ENCODE measurements around the gene KIF26B. TPM values are rescaled to one million over a fixed set of nuclear protein-coding genes. Genes with fewer than 3 reads are reported as not detected.

KIF26B gene
- polyA plus RNA-seq, 2 donors, result 0.04 to 0.12 TPM

DNA sequence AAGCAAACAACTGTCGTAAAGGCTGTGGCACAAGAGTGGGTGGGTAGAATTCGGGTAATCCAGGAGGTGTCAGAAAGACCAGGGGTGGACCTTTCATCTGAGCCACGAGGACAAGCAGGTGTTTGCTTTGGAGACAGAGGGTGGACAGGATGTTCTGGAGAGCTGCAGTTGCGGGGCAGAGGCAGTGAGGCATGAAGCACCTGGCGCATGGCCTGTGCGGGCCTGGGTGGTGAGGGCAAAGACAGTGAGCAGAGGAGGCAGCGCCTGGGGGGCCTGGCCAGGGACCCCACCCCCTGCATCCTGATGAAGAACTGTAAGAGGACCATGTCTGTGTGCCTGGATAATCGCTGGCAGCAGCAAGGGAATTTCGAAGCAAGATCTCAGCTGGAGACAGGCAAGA, 24.9 kb downstream of the KIF26B start:
- Histone ChIP-seq H3K36me3 (ENCODE audit: control insufficient read depth in 2 of 2, insufficient read depth in 2 of 2, low read length in 1 of 2) (no peaks in the 10 kb centered on the region), H3K9me3 (ENCODE audit: control insufficient read depth in 2 of 2, insufficient read depth in 1 of 2, low read depth in 1 of 2, low read length in 1 of 2) (no peaks in the 10 kb centered on the region), H3K27me3 (ENCODE audit: control insufficient read depth in 1 of 2, insufficient read depth in 2 of 2, low read length in 2 of 2) (no peaks in the 10 kb centered on the region), H3K4me3 (ENCODE audit: low read depth in 1 of 2, low read length in 2 of 2) (no peak overlapping the region), H3K27ac (ENCODE audit: low read depth in 2 of 2, low read length in 1 of 2) (no peak overlapping the region), H3K4me1 (ENCODE audit: control insufficient read depth in 2 of 2, insufficient read depth in 2 of 2, low read length in 1 of 2) (no peaks in the 10 kb centered on the region)
- 62 to 65% methylated on average over 9 of the region's 9 CpGs for WGBS, 2 donors

DNA sequence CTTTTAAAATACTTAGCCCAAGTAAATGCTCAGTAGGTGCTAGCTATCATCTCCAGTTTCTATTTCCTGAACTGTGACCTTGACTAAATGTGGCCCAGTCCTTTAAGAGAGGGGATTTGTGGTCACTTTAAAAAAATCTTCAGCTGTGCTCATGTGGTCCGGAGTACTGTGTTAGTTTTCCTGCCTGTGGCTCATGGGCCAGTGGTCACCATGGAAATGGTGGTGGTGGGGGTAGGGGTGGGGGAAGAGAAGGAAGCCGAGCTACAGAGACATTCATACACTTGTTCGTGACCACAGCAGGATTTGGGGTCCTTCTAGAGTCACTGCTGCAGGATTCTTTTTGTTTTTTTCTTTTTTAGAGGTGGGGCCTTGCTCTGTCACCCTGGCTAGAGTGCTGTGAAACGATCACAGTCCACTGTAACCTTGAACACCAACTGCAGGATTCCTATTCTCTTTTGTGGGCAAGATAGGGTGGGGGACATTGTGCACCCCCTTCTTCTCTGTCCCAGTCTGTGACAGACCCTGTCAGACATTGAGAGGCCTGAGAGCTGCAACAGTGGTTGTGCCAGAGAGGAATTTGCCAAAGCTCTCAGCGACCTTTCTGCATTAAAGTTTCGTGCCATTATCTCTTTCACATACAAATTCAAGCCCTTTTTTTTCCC, 25.8 kb downstream of the KIF26B start:
- Histone ChIP-seq H3K9me3 (ENCODE audit: control insufficient read depth in 2 of 2, insufficient read depth in 1 of 2, low read depth in 1 of 2, low read length in 1 of 2) (no peaks in the 10 kb centered on the region), H3K36me3 (ENCODE audit: control insufficient read depth in 2 of 2, insufficient read depth in 2 of 2, low read length in 1 of 2) (no peaks in the 10 kb centered on the region), H3K4me3 (ENCODE audit: low read depth in 1 of 2, low read length in 2 of 2) (no peak overlapping the region), H3K27me3 (ENCODE audit: control insufficient read depth in 1 of 2, insufficient read depth in 2 of 2, low read length in 2 of 2) (no peaks in the 10 kb centered on the region), H3K27ac (ENCODE audit: low read depth in 2 of 2, low read length in 1 of 2) (no peak overlapping the region), H3K4me1 (ENCODE audit: control insufficient read depth in 2 of 2, insufficient read depth in 2 of 2, low read length in 1 of 2) (no peaks in the 10 kb centered on the region)
- WGBS, 2 donors, result 59 to 61% methylated on average over 6 of the region's 6 CpGs

DNA sequence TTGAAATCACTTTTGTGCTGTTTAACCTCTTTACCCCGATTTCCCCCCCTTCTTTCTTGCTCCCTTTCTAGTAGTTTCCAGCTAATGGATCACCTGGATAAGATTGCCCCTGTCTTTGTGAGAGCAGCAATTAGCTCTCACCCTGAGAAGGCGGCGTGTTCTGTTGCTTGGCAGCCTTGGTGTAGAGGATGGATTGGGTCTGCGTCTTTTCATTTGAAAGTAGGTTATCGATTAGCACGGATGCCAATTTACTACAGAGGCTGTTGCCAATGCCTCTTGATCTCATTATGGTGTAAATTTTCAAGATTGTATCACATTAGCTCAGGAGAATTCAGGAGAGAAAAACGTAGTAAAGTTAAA, 26.4 kb downstream of the KIF26B start:
- WGBS, 2 donors, result 71 to 80% methylated on average over 7 of the region's 7 CpGs
- Histone ChIP-seq H3K4me3 (ENCODE audit: low read depth in 1 of 2, low read length in 2 of 2) (no peak overlapping the region), H3K9me3 (ENCODE audit: control insufficient read depth in 2 of 2, insufficient read depth in 1 of 2, low read depth in 1 of 2, low read length in 1 of 2) (no peaks in the 10 kb centered on the region), H3K27ac (ENCODE audit: low read depth in 2 of 2, low read length in 1 of 2) (no peak overlapping the region), H3K36me3 (ENCODE audit: control insufficient read depth in 2 of 2, insufficient read depth in 2 of 2, low read length in 1 of 2) (no peaks in the 10 kb centered on the region), H3K4me1 (ENCODE audit: control insufficient read depth in 2 of 2, insufficient read depth in 2 of 2, low read length in 1 of 2) (no peaks in the 10 kb centered on the region), H3K27me3 (ENCODE audit: control insufficient read depth in 1 of 2, insufficient read depth in 2 of 2, low read length in 2 of 2) (no peaks in the 10 kb centered on the region)

DNA sequence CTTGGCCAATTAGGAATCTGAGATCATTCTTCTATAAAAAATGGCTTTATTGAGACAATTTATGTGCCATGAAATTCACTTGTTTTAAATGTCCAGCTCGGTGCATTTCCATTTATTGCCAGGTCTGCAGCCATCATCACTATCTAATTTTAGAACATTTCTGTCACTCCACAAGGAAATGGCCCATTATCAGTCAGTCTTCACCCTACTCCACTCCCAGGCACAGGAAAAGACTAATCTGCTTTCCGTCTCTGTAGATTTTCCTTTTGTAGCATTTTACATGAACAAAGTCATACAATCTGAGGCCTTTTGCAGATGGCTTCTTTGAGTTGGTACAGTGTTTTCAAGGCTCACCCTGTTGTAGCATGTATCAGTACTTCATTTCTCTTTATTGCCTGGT, 27.2 kb downstream of the KIF26B start:
- Histone ChIP-seq H3K27ac (ENCODE audit: low read depth in 2 of 2, low read length in 1 of 2) (no peak overlapping the region), H3K4me3 (ENCODE audit: low read depth in 1 of 2, low read length in 2 of 2) (no peak overlapping the region), H3K27me3 (ENCODE audit: control insufficient read depth in 1 of 2, insufficient read depth in 2 of 2, low read length in 2 of 2) (no peaks in the 10 kb centered on the region), H3K4me1 (ENCODE audit: control insufficient read depth in 2 of 2, insufficient read depth in 2 of 2, low read length in 1 of 2) (no peaks in the 10 kb centered on the region), H3K9me3 (ENCODE audit: control insufficient read depth in 2 of 2, insufficient read depth in 1 of 2, low read depth in 1 of 2, low read length in 1 of 2) (no peaks in the 10 kb centered on the region), H3K36me3 (ENCODE audit: control insufficient read depth in 2 of 2, insufficient read depth in 2 of 2, low read length in 1 of 2) (no peaks in the 10 kb centered on the region)
- WGBS, 2 donors, result 86 to 90% methylated on average over 2 of the region's 2 CpGs

DNA sequence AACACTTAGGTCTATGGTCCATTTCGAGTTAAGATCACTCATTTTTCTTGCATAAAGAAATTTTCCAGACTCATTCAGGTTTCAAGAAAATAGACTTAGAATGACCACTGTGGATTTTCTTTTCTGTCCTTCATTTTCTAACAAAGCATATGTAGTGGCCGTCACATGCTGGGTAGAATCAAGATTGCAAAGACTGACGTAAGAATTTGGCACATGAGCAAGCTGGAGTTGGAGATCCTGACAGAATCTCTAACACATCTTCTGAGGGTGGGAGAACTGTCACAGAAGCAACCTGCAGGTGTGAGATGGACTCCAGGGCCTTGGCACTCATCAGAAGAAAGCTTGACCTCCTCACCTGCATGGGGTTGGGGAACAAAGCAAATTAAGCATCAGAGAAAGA, 28.6 kb downstream of the KIF26B start:
- Histone ChIP-seq H3K4me1 (ENCODE audit: control insufficient read depth in 2 of 2, insufficient read depth in 2 of 2, low read length in 1 of 2) (no peaks in the 10 kb centered on the region), H3K27me3 (ENCODE audit: control insufficient read depth in 1 of 2, insufficient read depth in 2 of 2, low read length in 2 of 2) (no peaks in the 10 kb centered on the region), H3K4me3 (ENCODE audit: low read depth in 1 of 2, low read length in 2 of 2) (no peak overlapping the region), H3K9me3 (ENCODE audit: control insufficient read depth in 2 of 2, insufficient read depth in 1 of 2, low read depth in 1 of 2, low read length in 1 of 2) (no peaks in the 10 kb centered on the region), H3K36me3 (ENCODE audit: control insufficient read depth in 2 of 2, insufficient read depth in 2 of 2, low read length in 1 of 2) (no peaks in the 10 kb centered on the region), H3K27ac (ENCODE audit: low read depth in 2 of 2, low read length in 1 of 2) (no peak overlapping the region)
- 64 to 74% methylated on average over 3 of the region's 3 CpGs for WGBS, 2 donors

DNA sequence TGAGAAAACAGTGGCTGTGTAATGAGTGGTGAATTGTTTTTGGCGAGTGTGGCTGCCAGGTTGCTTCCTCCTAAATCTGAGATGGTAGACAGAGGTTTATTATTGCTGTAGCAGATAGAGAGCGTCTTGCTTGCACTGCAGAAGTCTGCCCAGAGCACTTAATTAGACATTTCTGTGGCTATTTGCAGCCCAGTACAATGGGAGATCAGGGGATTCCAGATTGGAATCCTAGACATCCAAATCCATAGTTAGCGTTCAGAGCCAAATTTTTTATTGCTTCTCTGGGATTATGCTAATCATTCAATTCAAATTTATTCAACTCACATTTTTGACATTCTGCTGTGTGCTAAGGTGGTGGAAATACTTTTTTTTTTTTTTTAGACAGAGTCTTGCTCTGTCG, 30.0 kb downstream of the KIF26B start:
- H3K4me1 ChIP-seq (ENCODE audit: control insufficient read depth in 2 of 2, insufficient read depth in 2 of 2, low read length in 1 of 2), result no peaks in the 10 kb centered on the region
- WGBS, 2 donors, result 78 to 83% methylated on average over 4 of the region's 4 CpGs
- H3K9me3 ChIP-seq (ENCODE audit: control insufficient read depth in 2 of 2, insufficient read depth in 1 of 2, low read depth in 1 of 2, low read length in 1 of 2), result no peaks in the 10 kb centered on the region
- no peak overlapping the region for H3K27ac ChIP-seq (ENCODE audit: low read depth in 2 of 2, low read length in 1 of 2)
- H3K27me3 ChIP-seq (ENCODE audit: control insufficient read depth in 1 of 2, insufficient read depth in 2 of 2, low read length in 2 of 2), result no peaks in the 10 kb centered on the region
- H3K36me3 ChIP-seq (ENCODE audit: control insufficient read depth in 2 of 2, insufficient read depth in 2 of 2, low read length in 1 of 2), result no peaks in the 10 kb centered on the region
- H3K4me3 ChIP-seq (ENCODE audit: low read depth in 1 of 2, low read length in 2 of 2), result no peak overlapping the region

DNA sequence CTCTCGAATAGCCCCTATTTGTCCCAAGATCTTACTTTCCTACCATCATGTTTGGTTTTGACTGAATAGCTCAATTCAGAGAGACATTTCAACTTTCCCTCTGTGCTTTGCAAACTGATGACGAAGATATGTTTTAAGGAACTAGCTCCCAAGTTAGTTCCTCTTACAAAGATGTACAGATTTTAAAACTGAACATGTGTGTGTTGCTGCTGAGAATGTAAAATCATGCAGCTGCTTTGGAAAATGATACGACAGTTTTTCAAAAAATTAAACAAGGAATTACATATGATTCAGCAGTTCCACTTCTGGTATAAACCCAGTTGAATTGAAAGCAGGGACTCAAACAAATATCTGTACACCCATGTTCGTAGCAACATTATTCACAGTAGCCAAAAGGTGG, 33.6 kb downstream of the KIF26B start:
- no peaks in the 10 kb centered on the region for H3K27me3 ChIP-seq (ENCODE audit: control insufficient read depth in 1 of 2, insufficient read depth in 2 of 2, low read length in 2 of 2)
- H3K4me3 ChIP-seq (ENCODE audit: low read depth in 1 of 2, low read length in 2 of 2), result no peak overlapping the region
- H3K4me1 ChIP-seq (ENCODE audit: control insufficient read depth in 2 of 2, insufficient read depth in 2 of 2, low read length in 1 of 2), result no peaks in the 10 kb centered on the region
- WGBS, 2 donors, result 68 to 71% methylated on average over 4 of the region's 4 CpGs
- H3K9me3 ChIP-seq (ENCODE audit: control insufficient read depth in 2 of 2, insufficient read depth in 1 of 2, low read depth in 1 of 2, low read length in 1 of 2), result no peaks in the 10 kb centered on the region
- H3K36me3 ChIP-seq (ENCODE audit: control insufficient read depth in 2 of 2, insufficient read depth in 2 of 2, low read length in 1 of 2), result no peaks in the 10 kb centered on the region
- H3K27ac ChIP-seq (ENCODE audit: low read depth in 2 of 2, low read length in 1 of 2), result no peak overlapping the region

DNA sequence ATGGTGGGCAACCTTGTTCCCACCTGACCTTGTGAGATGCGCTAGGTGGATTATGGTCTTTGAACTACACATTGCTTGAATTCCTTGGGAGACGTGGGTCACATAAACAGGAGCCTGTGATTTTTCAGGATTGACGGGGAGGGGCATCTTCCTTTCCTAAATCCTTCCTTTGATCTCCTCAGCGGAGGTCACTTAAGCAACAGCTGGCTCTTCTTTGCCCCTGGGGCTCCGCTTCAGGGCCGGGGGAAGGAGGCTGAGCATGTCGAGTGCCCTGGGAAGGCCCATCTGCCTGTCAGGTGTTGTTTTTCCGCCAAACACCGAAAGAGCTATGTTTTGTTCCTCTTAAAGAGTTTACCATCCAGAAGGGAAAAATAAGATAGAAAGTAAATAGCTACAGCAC, 40.6 kb downstream of the KIF26B start:
- H3K4me1 ChIP-seq (ENCODE audit: control insufficient read depth in 2 of 2, insufficient read depth in 2 of 2, low read length in 1 of 2), result no peaks in the 10 kb centered on the region
- no peak overlapping the region for H3K27ac ChIP-seq (ENCODE audit: low read depth in 2 of 2, low read length in 1 of 2)
- H3K27me3 ChIP-seq (ENCODE audit: control insufficient read depth in 1 of 2, insufficient read depth in 2 of 2, low read length in 2 of 2), result no peaks in the 10 kb centered on the region
- no peaks in the 10 kb centered on the region for H3K36me3 ChIP-seq (ENCODE audit: control insufficient read depth in 2 of 2, insufficient read depth in 2 of 2, low read length in 1 of 2)
- no peak overlapping the region for H3K4me3 ChIP-seq (ENCODE audit: low read depth in 1 of 2, low read length in 2 of 2)
- WGBS, 2 donors, result 80 to 90% methylated on average over 9 of the region's 9 CpGs
- H3K9me3 ChIP-seq (ENCODE audit: control insufficient read depth in 2 of 2, insufficient read depth in 1 of 2, low read depth in 1 of 2, low read length in 1 of 2), result no peaks in the 10 kb centered on the region

DNA sequence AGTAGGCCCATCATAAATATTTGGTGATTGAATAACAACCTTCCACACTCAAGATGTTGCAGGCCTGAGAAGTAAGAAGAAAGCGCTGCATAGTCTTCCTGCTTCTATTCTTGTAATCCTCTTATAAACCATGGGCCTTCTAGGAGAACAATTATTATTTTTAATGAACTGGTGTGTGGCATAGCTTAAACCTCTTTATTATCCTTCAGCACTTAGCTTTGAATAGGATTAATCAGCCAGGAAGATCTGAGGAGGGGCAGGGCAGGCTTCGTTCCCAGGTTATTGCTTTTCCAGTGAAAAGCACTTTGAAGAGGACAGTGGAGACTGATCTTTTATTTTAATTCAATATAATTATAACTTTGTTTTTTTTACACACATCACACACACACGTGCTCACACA, 42.3 kb downstream of the KIF26B start:
- WGBS, 2 donors, result 63 to 66% methylated on average over 3 of the region's 3 CpGs
- no peaks in the 10 kb centered on the region for H3K9me3 ChIP-seq (ENCODE audit: control insufficient read depth in 2 of 2, insufficient read depth in 1 of 2, low read depth in 1 of 2, low read length in 1 of 2)
- H3K27ac ChIP-seq (ENCODE audit: low read depth in 2 of 2, low read length in 1 of 2), result no peak overlapping the region
- H3K4me3 ChIP-seq (ENCODE audit: low read depth in 1 of 2, low read length in 2 of 2), result no peak overlapping the region
- H3K4me1 ChIP-seq (ENCODE audit: control insufficient read depth in 2 of 2, insufficient read depth in 2 of 2, low read length in 1 of 2), result no peaks in the 10 kb centered on the region
- no peaks in the 10 kb centered on the region for H3K27me3 ChIP-seq (ENCODE audit: control insufficient read depth in 1 of 2, insufficient read depth in 2 of 2, low read length in 2 of 2)
- no peaks in the 10 kb centered on the region for H3K36me3 ChIP-seq (ENCODE audit: control insufficient read depth in 2 of 2, insufficient read depth in 2 of 2, low read length in 1 of 2)

DNA sequence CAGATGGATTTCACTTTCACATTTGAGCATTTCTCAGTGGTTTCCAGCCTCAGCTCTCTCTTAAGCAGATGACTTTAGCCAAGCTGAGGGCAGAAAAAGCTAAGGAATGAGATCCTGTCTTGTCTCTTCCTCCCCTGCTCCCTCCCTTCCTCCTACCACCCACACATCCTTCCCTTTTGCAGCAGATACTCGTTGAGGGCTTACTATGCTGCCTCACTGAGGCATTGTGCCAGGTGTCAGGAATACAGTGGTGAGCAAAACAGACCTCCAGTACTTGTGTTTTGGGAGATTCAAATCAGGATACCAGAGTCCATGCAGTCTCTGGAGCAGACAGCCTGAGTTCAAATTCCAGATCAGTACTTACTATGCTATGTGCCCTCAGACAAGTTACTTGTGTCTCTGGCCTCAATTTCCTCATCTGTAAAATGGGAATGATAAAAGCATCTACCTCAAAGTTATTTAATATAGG, 43.2 kb downstream of the KIF26B start:
- WGBS, 2 donors, result 0% methylated on average over 1 of the region's 1 CpG
- Histone ChIP-seq H3K4me3 (ENCODE audit: low read depth in 1 of 2, low read length in 2 of 2) (no peak overlapping the region), H3K36me3 (ENCODE audit: control insufficient read depth in 2 of 2, insufficient read depth in 2 of 2, low read length in 1 of 2) (no peaks in the 10 kb centered on the region), H3K27me3 (ENCODE audit: control insufficient read depth in 1 of 2, insufficient read depth in 2 of 2, low read length in 2 of 2) (no peaks in the 10 kb centered on the region), H3K27ac (ENCODE audit: low read depth in 2 of 2, low read length in 1 of 2) (no peak overlapping the region), H3K9me3 (ENCODE audit: control insufficient read depth in 2 of 2, insufficient read depth in 1 of 2, low read depth in 1 of 2, low read length in 1 of 2) (no peaks in the 10 kb centered on the region), H3K4me1 (ENCODE audit: control insufficient read depth in 2 of 2, insufficient read depth in 2 of 2, low read length in 1 of 2) (no peaks in the 10 kb centered on the region)
